ENCODE data around the gene GLT1D1.

Gene GLT1D1

DNA sequence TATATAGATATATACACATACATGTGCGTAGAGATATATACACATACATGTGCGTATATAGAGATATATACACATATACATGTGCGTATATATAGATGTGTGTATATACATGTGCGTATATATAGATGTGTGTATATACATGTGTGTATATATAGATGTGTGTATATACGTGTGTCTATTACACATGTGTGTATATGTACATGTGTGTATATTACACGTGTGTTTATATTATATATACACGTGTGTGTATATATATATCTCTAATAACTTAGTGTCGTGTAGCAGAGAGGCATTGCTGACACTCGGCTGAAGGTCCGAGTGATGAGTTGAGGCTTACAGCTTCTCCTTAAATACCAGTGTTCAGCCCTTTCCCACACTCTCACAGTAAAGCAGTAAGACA is 133.7 kb downstream of the GLT1D1 start:
- TF ChIP-seq POLR2A (IDR thresholded peaks at IDR 0.05; ENCODE audit: low read length) (no peak), GATA1 (IDR thresholded peaks at IDR 0.05; ENCODE audit: low read depth, low read length) (no peak)
- DNase-seq, result no peak

DNA sequence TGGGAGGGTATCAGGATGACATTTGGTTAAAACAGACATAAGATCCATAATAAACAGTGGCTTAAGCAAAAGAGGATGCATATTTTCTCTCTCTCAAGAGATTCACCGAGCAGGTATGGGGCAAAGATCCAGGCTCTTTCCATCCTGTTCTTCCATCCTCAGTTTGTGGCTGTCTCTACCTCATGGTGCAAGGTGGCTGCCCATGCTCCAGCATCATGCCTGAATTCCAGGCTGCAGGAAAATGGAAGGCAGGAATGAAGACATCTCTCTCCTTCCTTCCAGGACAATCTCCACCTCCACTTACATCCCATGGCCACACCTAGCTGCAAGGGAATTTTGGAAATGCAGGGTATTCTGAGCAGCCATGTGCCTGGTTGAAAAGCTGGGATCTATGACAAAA is 136.0 kb downstream of the GLT1D1 start:
- no peak for TF ChIP-seq GATA1 (IDR thresholded peaks at IDR 0.05; ENCODE audit: low read depth, low read length)
- TF ChIP-seq POLR2A (IDR thresholded peaks at IDR 0.05; ENCODE audit: low read length), result no peak
- DNase-seq, result no peak

GRCh38 chr12:128991716-128992115 is 138.4 kb downstream of the GLT1D1 start:
- TF ChIP-seq GATA1 (IDR thresholded peaks at IDR 0.05; ENCODE audit: low read depth, low read length) (no peak), POLR2A (IDR thresholded peaks at IDR 0.05; ENCODE audit: low read length) (no peak)
- DNase-seq, result no peak

DNA sequence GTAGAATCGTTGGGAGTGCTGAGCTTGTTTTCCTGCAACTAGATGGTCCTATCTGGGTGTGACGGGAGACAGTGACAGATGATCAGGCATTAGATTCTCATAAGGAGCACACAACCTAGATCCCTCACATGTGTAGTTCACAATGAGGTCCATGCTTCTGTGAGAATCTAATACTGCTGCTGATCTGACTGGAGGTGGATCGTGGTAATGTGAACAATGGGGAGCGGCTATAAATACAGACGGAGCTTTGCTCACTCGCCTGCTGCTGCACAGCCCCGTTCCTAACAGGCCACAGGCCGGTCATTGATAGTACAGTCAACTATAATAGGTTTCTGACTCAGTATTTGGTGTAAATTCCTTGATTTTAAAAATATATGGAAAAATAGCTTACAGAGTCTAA is 138.8 kb downstream of the GLT1D1 start:
- TF ChIP-seq GATA1 (IDR thresholded peaks at IDR 0.05; ENCODE audit: low read depth, low read length), result no peak
- TF ChIP-seq POLR2A (IDR thresholded peaks at IDR 0.05; ENCODE audit: low read length), result no peak
- no peak for DNase-seq

- TF ChIP-seq POLR2A (IDR thresholded peaks at IDR 0.05; ENCODE audit: low read length), result no peak
- TF ChIP-seq GATA1 (IDR thresholded peaks at IDR 0.05; ENCODE audit: low read depth, low read length), result no peak
These were observed 139.3 kb downstream of the GLT1D1 start for GRCh38 chr12:128992550-128992949.

GRCh38 chr12:128994856-128995255 is 141.6 kb downstream of the GLT1D1 start:
- TF ChIP-seq POLR2A (IDR thresholded peaks at IDR 0.05; ENCODE audit: low read length) (no peak), GATA1 (IDR thresholded peaks at IDR 0.05; ENCODE audit: low read depth, low read length) (no peak)
- no peak for DNase-seq

More at GRCh38 chr12:128992550-128992949, 139.3 kb downstream of the GLT1D1 start:
- DNase-seq, result no peak

DNA sequence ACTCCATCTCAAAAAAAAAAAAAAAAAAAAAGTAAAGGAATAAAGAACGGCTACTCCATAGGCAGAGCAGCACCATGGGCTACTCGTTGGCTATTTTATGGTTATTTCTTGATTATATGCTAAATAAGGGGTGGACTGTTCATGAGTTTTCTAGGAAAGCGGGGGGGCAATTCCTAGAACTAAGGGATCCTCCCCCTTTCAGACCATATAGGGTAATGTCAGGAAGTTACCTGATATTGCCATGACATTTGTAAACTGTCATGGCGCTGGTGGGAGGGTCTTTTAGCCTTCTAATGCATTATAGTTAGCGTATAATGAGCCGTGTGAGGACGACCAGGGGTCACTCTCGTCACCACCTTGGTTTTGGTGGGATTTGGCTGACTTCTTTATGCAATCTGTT is 142.3 kb downstream of the GLT1D1 start:
- DNase-seq, result no peak
- TF ChIP-seq POLR2A (IDR thresholded peaks at IDR 0.05; ENCODE audit: low read length), result no peak
- TF ChIP-seq GATA1 (IDR thresholded peaks at IDR 0.05; ENCODE audit: low read depth, low read length), result no peak

GRCh38 chr12:129001826-129002225 is 148.5 kb downstream of the GLT1D1 start:
- DNase-seq, result no peak

DNA sequence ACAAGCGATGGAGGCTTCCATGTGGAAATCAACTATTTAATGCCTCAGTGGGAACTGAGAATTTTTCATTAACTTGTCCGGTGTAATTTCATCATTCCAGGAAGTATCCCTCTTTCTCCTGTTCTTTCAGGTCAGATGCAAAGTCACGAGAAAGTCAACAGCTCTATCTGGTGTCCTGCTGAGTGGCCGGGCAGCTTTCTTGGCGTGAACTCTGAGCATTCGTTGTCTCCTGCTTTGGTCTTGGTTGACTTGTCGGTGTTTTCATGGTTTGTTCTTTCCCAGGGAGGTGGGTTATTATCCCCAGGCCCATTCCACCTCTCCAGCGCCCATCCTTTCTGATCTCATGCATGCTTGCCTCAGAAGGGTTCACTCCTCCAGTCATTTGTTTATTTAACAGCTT is 149.1 kb downstream of the GLT1D1 start:
- DNase-seq, result no peak
- TF ChIP-seq POLR2A (IDR thresholded peaks at IDR 0.05; ENCODE audit: low read length), result no peak
- no peak for TF ChIP-seq GATA1 (IDR thresholded peaks at IDR 0.05; ENCODE audit: low read depth, low read length)

More at GRCh38 chr12:129001826-129002225, 148.5 kb downstream of the GLT1D1 start:
- TF ChIP-seq GATA1 (IDR thresholded peaks at IDR 0.05; ENCODE audit: low read depth, low read length) (no peak), POLR2A (IDR thresholded peaks at IDR 0.05; ENCODE audit: low read length) (no peak)

DNA sequence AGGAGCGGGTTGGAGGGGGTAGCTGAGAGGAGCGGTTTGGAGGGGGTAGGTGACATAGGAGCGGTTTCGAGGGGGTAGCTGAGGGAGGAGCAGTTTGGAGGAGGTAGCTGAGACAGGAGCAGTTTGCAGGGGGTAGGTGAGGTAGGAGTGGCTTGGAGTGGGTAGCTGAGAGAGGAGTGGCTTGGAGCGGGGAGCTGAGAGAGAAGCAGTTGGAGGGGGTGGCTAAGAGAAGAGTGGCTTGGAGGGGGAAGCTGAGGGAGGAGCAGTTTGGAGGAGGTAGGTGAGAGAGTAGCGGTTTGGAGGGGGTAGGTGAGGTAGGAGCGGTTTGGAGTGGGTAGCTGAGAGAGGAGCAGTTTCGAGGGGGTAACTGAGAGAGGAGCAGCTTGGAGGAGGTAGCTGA is 152.1 kb downstream of the GLT1D1 start:
- TF ChIP-seq GATA1 (IDR thresholded peaks at IDR 0.05; ENCODE audit: low read depth, low read length), result no peak
- TF ChIP-seq POLR2A (IDR thresholded peaks at IDR 0.05; ENCODE audit: low read length), result no peak
- DNase-seq, result no peak

DNA sequence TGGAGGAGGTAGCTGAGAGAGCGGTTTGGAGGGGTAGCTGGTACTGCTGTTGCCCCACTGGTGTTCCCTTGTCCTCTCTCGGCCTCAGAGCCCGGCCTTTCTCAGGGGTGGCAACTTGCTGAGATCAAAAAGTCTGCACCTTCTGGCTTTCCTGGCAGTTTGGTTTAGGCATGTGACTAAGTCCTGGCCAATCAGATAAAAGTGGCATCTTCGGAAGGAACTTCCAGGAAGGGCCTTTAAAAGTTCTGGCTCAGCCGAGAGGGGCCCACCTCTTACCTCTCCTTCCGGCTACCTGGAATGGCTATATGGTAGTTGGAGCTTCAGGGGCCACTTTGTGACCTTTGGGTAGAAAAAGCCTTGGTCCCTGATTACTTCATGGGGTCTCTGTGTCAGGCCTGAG is 152.6 kb downstream of the GLT1D1 start:
- no peak for DNase-seq
- TF ChIP-seq GATA1 (IDR thresholded peaks at IDR 0.05; ENCODE audit: low read depth, low read length) (no peak), POLR2A (IDR thresholded peaks at IDR 0.05; ENCODE audit: low read length) (no peak)

DNA sequence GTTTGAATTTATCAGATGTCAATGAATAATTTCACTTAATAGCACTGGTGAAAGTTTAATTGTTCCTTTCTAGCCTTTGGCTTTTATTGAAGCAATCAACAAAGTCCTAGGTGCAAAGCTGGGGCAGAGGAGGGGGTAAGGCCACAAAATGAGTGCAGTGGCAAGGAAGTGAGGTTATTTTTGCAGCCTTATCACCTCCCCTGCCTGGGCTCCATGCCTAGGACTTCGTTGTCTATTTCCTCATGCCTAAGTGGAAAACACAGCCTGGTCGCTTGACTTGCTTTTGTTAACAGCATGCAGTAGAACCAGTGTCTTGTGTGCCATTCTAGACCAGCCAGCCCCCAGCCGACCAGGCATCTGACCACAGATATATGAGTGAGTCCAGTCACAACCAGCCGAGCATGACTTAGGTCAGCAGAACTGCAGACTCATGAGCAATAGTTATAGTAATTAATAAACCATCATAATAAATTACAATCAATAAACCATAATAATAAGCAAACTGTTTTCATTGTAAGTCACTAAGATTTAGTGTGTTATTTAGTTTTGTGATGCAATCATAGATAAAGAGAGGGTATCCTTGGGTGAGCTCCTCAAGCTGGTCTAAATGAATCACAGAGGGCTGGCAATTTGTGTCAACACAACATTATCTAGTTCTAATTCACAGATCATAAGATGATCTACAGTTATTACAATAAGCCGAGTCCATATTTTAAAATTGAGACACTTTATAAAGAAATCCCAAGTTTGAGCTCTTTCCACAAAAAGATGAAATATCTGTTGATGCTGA is 156.8 kb downstream of the GLT1D1 start:
- TF ChIP-seq GATA1 (IDR thresholded peaks at IDR 0.05; ENCODE audit: low read depth, low read length) (no peak), POLR2A (IDR thresholded peaks at IDR 0.05; ENCODE audit: low read length) (no peak)
- no peak for DNase-seq

DNA sequence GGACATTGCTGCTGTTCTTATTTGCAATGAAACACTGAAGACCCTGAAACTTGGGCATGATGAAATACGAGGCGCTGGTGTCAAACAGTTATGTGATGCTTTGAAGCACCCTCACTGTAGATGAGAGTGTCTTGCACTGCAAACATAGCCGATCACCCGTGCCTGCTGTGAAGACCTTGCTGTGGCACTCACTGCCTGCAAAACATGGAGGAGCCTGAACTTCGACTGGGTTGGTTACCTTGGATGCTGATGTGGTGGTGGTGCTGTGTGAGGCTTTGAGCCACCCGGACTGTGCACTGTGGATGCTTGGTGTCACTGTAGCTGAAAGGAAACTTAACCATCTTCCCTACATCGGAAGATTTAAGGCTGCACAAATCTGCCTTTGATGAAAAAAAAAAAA is 162.9 kb downstream of the GLT1D1 start:
- TF ChIP-seq GATA1 (IDR thresholded peaks at IDR 0.05; ENCODE audit: low read depth, low read length) (no peak), POLR2A (IDR thresholded peaks at IDR 0.05; ENCODE audit: low read length) (no peak)
- DNase-seq, result no peak

DNA sequence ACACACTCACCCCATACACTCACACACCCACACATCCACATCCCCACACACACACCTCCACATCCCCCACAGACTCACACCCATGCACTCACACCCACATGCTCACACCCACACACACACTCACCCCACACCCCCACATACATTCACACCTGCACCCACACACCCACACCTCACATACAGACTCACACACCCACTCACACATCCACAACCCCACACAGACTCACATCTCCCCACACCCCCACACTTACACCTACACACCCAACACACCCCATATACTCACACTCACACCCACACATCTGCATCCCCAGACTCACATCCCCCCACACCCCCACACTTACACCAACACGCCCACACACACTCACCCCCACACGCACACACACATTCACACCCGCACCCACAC is 171.8 kb downstream of the GLT1D1 start:
- DNase-seq, result no peak
- TF ChIP-seq POLR2A (IDR thresholded peaks at IDR 0.05; ENCODE audit: low read length) (no peak), GATA1 (IDR thresholded peaks at IDR 0.05; ENCODE audit: low read depth, low read length) (no peak)

GRCh38 chr12:129028844-129029243 is 175.6 kb downstream of the GLT1D1 start:
- TF ChIP-seq GATA1 (IDR thresholded peaks at IDR 0.05; ENCODE audit: low read depth, low read length) (no peak), POLR2A (IDR thresholded peaks at IDR 0.05; ENCODE audit: low read length) (no peak)
- no peak for DNase-seq

Measured in erythroblast (primary cell).